ENCODE measurements around the gene GPC5.
"Not testable (repeated sequence)": the region's sequence is repeated elsewhere in the genome, so short reads cannot be mapped to it uniquely, and the experiment has no call there.

The GPC5 gene

DNA sequence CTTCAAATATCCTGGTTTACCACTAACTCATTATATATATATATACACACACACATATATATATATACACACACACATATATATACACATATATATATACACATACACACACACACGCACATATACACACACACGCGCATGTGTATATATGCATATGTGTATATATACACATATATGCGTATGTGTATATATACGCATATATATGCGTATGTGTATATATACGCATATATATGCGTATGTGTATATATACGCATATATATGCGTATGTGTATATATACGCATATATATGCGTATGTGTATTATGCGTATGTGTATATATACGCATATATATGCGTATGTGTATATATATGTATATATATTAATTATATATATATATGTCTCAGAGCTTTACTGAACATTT is 275.9 kb downstream of the GPC5 start:
- H3K4me1 Mint-ChIP-seq (ENCODE audit: low read depth); H3K9me3 Mint-ChIP-seq; H3K36me3 Mint-ChIP-seq (ENCODE audit: low read depth); H3K27ac Mint-ChIP-seq; H3K4me3 Mint-ChIP-seq; H3K27me3 Mint-ChIP-seq: not testable (repeated sequence)

DNA sequence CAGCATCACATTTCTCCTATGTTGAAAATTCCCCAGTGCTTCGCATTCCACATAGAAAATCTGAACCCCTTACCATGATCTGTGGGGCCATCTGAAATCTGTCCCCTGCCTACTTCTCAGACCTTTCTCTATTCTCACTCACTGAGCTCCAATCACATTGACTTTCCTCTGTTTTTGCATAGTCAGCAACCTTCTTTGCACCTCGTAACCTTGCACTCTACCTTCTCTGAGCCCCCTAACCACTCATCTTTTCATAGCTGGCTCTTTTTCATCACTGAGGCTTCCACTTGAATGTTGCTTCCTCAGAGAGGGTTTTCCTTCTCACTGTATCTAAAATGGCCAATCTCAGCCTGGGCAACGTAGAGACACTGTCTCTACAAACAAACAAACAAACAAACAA is 286.3 kb downstream of the GPC5 start:
- no peak overlapping the region for H3K27ac Mint-ChIP-seq
- no peaks in the 10 kb centered on the region for H3K36me3 Mint-ChIP-seq (ENCODE audit: low read depth)
- H3K4me3 Mint-ChIP-seq, result no peak overlapping the region
- no peaks in the 10 kb centered on the region for H3K4me1 Mint-ChIP-seq (ENCODE audit: low read depth)
- H3K27me3 Mint-ChIP-seq, result no peaks in the 10 kb centered on the region
- no peaks in the 10 kb centered on the region for H3K9me3 Mint-ChIP-seq

GRCh38 chr13:91690944-91691343 is 292.5 kb downstream of the GPC5 start:
- Mint-ChIP-seq H3K9me3 (no peaks in the 10 kb centered on the region), H3K4me1 (ENCODE audit: low read depth) (no peaks in the 10 kb centered on the region), H3K27ac (no peak overlapping the region), H3K4me3 (no peak overlapping the region), H3K36me3 (ENCODE audit: low read depth) (no peaks in the 10 kb centered on the region), H3K27me3 (no peaks in the 10 kb centered on the region)

DNA sequence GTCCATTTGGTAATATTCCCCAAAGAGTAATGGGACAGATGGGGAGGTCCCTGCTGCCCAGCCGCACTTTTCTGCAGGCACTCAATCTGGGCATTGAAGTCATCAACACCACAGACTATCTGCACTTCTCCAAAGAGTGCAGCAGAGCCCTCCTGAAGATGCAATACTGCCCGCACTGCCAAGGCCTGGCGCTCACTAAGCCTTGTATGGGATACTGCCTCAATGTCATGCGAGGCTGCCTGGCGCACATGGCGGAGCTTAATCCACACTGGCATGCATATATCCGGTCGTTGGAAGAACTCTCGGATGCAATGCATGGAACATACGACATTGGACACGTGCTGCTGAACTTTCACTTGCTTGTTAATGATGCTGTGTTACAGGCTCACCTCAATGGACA is 295.0 kb downstream of the GPC5 start:
- no peak overlapping the region for H3K4me3 Mint-ChIP-seq
- H3K27ac Mint-ChIP-seq, result no peak overlapping the region
- no peaks in the 10 kb centered on the region for H3K9me3 Mint-ChIP-seq
- H3K27me3 Mint-ChIP-seq, result no peaks in the 10 kb centered on the region
- H3K4me1 Mint-ChIP-seq (ENCODE audit: low read depth), result no peaks in the 10 kb centered on the region
- H3K36me3 Mint-ChIP-seq (ENCODE audit: low read depth), result no peaks in the 10 kb centered on the region

DNA sequence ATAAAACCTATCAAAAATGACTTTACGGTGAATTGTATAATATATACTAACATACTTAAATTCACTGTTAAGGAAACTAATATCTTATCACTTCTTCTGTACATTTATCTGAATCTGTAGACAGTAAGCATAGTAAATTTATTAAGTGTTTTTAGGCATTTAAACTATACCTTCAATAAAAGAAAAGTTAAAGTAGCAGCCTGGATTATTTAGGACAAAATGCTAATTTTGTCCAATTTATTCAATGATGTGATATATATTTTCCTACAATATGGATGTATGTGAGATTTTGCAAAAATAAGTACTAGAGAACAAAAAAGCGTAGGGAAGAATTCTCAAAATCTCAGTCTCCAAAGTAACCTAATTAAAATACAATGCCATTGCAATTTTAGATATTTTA is 299.9 kb downstream of the GPC5 start:
- Mint-ChIP-seq H3K27ac (no peak overlapping the region), H3K36me3 (ENCODE audit: low read depth) (no peaks in the 10 kb centered on the region), H3K4me1 (ENCODE audit: low read depth) (no peaks in the 10 kb centered on the region), H3K27me3 (no peaks in the 10 kb centered on the region), H3K4me3 (no peak overlapping the region), H3K9me3 (no peaks in the 10 kb centered on the region)

- H3K4me1 Mint-ChIP-seq (ENCODE audit: low read depth), result no peaks in the 10 kb centered on the region
- H3K27ac Mint-ChIP-seq, result no peak overlapping the region
- no peaks in the 10 kb centered on the region for H3K27me3 Mint-ChIP-seq
- no peak overlapping the region for H3K4me3 Mint-ChIP-seq
- H3K36me3 Mint-ChIP-seq (ENCODE audit: low read depth), result no peaks in the 10 kb centered on the region
- H3K9me3 Mint-ChIP-seq, result no peaks in the 10 kb centered on the region
Observed at GRCh38 chr13:91698767-91699166, 300.3 kb downstream of the GPC5 start.

DNA sequence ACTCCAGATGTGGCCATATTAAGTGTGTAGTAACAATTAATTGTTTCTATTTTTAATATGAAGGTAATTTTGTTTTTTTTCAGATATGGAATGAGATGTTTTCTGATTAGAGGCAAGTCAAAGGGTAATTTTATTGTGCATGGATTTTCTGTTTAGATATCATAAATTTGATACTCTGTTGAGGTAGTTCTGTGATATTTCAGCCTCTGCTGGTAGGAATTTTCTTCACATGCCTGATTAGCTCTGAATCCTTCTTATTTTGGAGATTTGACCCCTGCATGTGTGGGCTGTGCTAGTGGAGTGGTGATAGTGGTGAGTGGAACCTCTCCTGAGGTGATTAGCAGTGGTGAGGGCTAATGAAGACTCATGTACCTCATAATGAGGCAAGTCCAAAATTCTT is 301.4 kb downstream of the GPC5 start:
- Mint-ChIP-seq H3K27ac (no peak overlapping the region), H3K9me3 (no peaks in the 10 kb centered on the region), H3K27me3 (no peaks in the 10 kb centered on the region), H3K4me1 (ENCODE audit: low read depth) (no peaks in the 10 kb centered on the region), H3K4me3 (no peak overlapping the region), H3K36me3 (ENCODE audit: low read depth) (no peaks in the 10 kb centered on the region)

DNA sequence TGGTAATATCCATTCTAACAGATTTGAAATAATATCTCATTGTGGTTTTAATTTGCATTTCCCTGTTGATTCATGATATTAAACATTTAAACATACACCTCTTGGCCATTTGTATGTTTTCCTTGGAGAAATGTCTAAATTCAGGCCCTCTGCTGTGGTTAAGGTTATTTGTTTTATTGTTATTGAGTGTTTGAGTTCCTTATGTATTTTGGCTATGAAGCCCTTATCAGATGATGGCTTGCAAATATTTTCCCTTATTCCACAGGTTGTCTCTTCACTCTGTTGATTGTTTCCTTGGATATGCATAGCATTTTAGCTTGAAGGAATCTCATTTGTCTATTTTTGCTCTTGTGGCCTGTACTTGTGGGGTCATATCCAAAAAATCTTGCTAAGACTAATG is 303.6 kb downstream of the GPC5 start:
- no peaks in the 10 kb centered on the region for H3K4me1 Mint-ChIP-seq (ENCODE audit: low read depth)
- H3K36me3 Mint-ChIP-seq (ENCODE audit: low read depth), result no peaks in the 10 kb centered on the region
- no peaks in the 10 kb centered on the region for H3K9me3 Mint-ChIP-seq
- H3K27ac Mint-ChIP-seq, result no peak overlapping the region
- no peak overlapping the region for H3K4me3 Mint-ChIP-seq
- no peaks in the 10 kb centered on the region for H3K27me3 Mint-ChIP-seq

GRCh38 chr13:91702411-91702810 is 304.0 kb downstream of the GPC5 start:
- Mint-ChIP-seq H3K4me3 (no peak overlapping the region), H3K27ac (no peak overlapping the region)

DNA sequence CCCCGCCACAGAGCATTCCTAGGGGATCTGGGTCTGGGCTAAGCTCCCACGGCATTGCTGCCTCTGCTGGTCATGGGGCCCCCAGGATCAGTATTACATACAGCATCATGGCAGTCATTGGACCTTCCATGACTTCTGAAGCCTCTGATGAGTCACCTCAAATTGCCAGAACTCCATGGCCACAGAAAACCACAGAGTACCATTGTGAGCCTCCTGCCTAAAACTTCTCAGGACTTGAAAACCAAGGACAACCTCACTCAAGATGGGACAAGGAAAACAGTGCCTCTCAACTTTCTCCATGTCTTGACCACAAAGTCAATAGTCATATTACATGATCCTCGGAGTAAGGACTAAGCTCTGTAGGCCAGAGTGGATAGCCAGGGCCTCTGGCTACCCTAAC is 306.0 kb downstream of the GPC5 start:
- Mint-ChIP-seq H3K4me3 (no peak overlapping the region), H3K27me3 (no peaks in the 10 kb centered on the region), H3K4me1 (ENCODE audit: low read depth) (no peaks in the 10 kb centered on the region), H3K27ac (no peak overlapping the region), H3K36me3 (ENCODE audit: low read depth) (no peaks in the 10 kb centered on the region), H3K9me3 (no peaks in the 10 kb centered on the region)

More at GRCh38 chr13:91702411-91702810, 304.0 kb downstream of the GPC5 start:
- H3K4me1 Mint-ChIP-seq (ENCODE audit: low read depth), result no peaks in the 10 kb centered on the region
- H3K9me3 Mint-ChIP-seq, result no peaks in the 10 kb centered on the region
- H3K27me3 Mint-ChIP-seq, result no peaks in the 10 kb centered on the region
- no peaks in the 10 kb centered on the region for H3K36me3 Mint-ChIP-seq (ENCODE audit: low read depth)

DNA sequence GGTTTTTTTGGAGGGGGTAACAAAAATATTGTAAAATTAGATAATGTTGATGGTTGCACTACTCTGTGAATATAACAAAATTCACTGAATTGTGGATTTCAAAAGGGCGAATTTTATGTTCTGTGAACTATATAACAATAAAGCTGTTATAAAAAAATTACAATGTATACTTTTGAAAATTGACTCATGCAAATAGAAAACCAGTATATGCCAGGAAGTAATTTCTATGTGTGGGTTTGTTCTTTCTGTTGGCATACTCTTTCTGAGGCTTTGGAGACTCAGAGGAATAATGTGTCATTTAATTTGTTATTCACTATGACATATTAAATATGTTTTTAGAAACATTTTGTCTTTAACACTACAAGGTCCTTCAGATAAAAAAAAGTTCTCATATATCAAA is 310.1 kb downstream of the GPC5 start:
- Mint-ChIP-seq H3K4me3 (no peak overlapping the region), H3K36me3 (ENCODE audit: low read depth) (no peaks in the 10 kb centered on the region), H3K9me3 (no peaks in the 10 kb centered on the region), H3K4me1 (ENCODE audit: low read depth) (no peaks in the 10 kb centered on the region), H3K27ac (no peak overlapping the region), H3K27me3 (no peaks in the 10 kb centered on the region)

DNA sequence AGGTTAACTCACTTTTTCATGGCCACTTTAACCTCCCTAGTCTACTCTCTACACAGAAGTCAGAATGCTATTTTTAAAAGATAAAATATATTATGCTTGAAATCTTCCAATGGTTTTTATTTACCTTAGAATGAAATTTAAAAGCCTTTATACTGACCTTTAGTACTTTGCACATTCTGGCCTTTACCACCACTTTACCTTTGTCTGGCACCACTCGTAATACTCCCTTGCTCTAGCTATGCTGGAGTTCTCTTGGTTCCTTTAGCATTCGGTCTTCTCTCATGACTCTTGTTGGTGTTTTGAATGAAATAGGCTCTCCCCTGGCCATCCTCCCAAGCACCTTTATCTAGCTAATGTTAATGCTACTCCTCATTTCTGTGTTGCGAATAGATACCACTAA is 310.8 kb downstream of the GPC5 start:
- H3K4me1 Mint-ChIP-seq (ENCODE audit: low read depth), result no peaks in the 10 kb centered on the region
- H3K27ac Mint-ChIP-seq, result no peak overlapping the region
- no peaks in the 10 kb centered on the region for H3K36me3 Mint-ChIP-seq (ENCODE audit: low read depth)
- H3K9me3 Mint-ChIP-seq, result no peaks in the 10 kb centered on the region
- no peak overlapping the region for H3K4me3 Mint-ChIP-seq
- H3K27me3 Mint-ChIP-seq, result no peaks in the 10 kb centered on the region

GRCh38 chr13:91710733-91711132 is 312.3 kb downstream of the GPC5 start:
- Mint-ChIP-seq H3K27me3 (no peaks in the 10 kb centered on the region), H3K4me1 (ENCODE audit: low read depth) (no peaks in the 10 kb centered on the region), H3K9me3 (no peaks in the 10 kb centered on the region), H3K36me3 (ENCODE audit: low read depth) (no peaks in the 10 kb centered on the region), H3K4me3 (no peak overlapping the region), H3K27ac (no peak overlapping the region)

- no peaks in the 10 kb centered on the region for H3K4me1 Mint-ChIP-seq (ENCODE audit: low read depth)
- no peak overlapping the region for H3K27ac Mint-ChIP-seq
- H3K36me3 Mint-ChIP-seq (ENCODE audit: low read depth), result no peaks in the 10 kb centered on the region
- H3K27me3 Mint-ChIP-seq, result no peaks in the 10 kb centered on the region
- H3K4me3 Mint-ChIP-seq, result no peak overlapping the region
- no peaks in the 10 kb centered on the region for H3K9me3 Mint-ChIP-seq
Observed at GRCh38 chr13:91714855-91715254, 316.4 kb downstream of the GPC5 start.

DNA sequence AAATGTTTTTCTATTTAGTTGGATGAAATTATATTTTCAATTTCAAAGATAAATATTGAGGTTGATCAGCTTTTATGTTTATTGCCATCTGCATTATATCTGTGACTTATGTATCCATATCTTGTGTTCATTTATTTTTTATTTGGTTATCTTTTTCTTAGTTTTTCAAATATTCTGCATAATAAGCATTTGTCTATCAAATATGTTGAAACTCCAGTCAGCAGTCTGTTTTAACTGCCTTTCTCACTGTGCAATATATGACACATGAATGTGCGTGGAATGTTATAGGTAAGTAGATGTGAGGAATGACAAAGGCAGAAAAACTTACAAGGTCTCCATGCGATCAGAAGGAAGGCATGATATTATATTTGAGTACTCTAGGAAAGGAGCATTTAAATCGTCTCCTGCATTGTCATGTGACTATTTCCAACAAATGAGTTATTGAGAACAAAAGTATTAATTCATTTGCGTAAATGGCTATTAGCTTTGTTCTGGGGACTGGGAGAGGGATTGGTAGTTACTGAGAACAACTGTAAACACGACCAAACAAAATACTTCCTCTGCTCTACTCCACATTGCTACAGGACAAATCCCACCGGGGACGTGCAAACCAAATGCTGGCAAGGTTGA is 318.1 kb downstream of the GPC5 start:
- Mint-ChIP-seq H3K27me3 (no peaks in the 10 kb centered on the region), H3K9me3 (no peaks in the 10 kb centered on the region), H3K4me3 (no peak overlapping the region), H3K36me3 (ENCODE audit: low read depth) (no peaks in the 10 kb centered on the region), H3K4me1 (ENCODE audit: low read depth) (no peaks in the 10 kb centered on the region), H3K27ac (no peak overlapping the region)

- no peaks in the 10 kb centered on the region for H3K4me1 Mint-ChIP-seq (ENCODE audit: low read depth)
- H3K36me3 Mint-ChIP-seq (ENCODE audit: low read depth), result no peaks in the 10 kb centered on the region
- no peaks in the 10 kb centered on the region for H3K9me3 Mint-ChIP-seq
- H3K27ac Mint-ChIP-seq, result no peak overlapping the region
- H3K4me3 Mint-ChIP-seq, result no peak overlapping the region
- no peaks in the 10 kb centered on the region for H3K27me3 Mint-ChIP-seq
Observed at GRCh38 chr13:91719033-91719432, 320.6 kb downstream of the GPC5 start.
